Epithelial cell of proximal tubule (primary cell): Measurements from ENCODE around the gene ACOXL. TPM values are rescaled to one million over a fixed set of nuclear protein-coding genes. Genes with fewer than 3 reads are reported as not detected.

Experiments
- DNase-seq: peaks from one replicate; pipeline ENCODE4 v3.0.0-alpha.2; 2011; ENCODE audit warnings: low read depth
- H3K4me3 ChIP-seq: 2 replicates; pipeline ENCODE4 v1.5.1; 2011; ENCODE audit warnings: low read depth, mild to moderate bottlenecking, low read length
- total RNA-seq: library from RNA; depleted of rRNA; stranded (reverse); fragments of >200 nt; gene quantifications from 2 replicates; pipeline ENCODE4 v1.2.3, GENCODE V29; 2015
- TF ChIP-seq, protein P1 (sequence below): conservative IDR thresholded peaks from 2 replicates; pipeline ENCODE4 v1.5.1; 2012; ENCODE audit warnings: low read depth, mild to moderate bottlenecking, low read length

Gene ACOXL
- total RNA-seq, 1 donor from 2014 or later, result 0.06 TPM

DNA sequence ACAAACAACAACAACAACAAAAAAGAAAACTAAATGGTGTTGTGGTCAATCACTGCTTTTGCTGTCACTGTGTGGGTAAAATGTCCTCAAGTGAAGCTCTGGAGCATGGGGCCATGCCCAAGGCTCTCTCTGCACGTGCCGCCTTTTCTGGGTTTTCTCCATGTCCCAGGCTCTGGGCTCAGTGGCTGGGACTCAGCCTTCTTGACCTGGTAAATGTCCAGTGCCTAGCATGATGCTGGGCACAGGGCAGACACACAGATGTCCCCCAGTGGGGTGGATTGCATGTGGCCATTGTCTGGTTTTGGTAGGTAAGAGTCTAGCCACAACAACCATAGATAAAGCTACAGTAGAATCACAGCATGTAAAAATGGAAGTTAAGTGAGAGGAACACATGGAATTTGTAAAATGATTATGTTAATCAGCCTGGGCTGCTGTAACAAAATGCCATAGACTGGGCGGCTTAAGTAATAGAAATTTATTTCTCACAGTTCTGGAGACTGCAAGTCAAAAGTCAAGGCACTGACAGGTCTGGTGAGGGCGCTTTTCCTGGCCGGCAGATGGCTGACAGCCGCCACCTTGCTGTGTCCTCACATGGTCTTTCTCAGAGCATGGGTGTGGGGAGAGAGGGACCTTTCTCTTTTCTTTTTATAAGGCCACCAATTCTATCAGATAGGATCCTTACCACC, 174.4 kb downstream of the ACOXL start:
- TF ChIP-seq, protein P1, sequence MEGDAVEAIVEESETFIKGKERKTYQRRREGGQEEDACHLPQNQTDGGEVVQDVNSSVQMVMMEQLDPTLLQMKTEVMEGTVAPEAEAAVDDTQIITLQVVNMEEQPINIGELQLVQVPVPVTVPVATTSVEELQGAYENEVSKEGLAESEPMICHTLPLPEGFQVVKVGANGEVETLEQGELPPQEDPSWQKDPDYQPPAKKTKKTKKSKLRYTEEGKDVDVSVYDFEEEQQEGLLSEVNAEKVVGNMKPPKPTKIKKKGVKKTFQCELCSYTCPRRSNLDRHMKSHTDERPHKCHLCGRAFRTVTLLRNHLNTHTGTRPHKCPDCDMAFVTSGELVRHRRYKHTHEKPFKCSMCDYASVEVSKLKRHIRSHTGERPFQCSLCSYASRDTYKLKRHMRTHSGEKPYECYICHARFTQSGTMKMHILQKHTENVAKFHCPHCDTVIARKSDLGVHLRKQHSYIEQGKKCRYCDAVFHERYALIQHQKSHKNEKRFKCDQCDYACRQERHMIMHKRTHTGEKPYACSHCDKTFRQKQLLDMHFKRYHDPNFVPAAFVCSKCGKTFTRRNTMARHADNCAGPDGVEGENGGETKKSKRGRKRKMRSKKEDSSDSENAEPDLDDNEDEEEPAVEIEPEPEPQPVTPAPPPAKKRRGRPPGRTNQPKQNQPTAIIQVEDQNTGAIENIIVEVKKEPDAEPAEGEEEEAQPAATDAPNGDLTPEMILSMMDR, result no peak
- no peak for DNase-seq
- H3K4me3 ChIP-seq, result no peak overlapping the region

DNA sequence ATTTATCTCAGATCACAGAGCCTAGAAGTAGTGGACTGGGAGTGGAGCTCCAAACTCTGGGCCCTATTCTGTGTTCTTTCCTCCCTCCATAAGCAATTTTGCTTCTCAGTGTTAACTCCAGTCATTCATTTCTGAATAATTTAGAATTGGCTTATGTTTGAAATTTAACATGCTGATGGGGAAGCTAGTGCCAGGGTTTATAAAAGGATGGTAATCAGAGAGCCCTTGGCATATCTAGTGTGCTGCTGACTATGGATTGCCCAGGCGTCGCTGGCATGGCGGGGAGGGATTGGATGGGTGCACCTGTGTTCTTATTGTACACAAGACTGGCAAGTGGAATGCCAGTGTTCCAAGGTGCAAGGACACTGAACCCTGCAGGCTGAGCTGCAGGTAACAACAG, 177.1 kb downstream of the ACOXL start:
- no peak overlapping the region for H3K4me3 ChIP-seq
- no peak for DNase-seq
- TF ChIP-seq, protein P1, result no peak

DNA sequence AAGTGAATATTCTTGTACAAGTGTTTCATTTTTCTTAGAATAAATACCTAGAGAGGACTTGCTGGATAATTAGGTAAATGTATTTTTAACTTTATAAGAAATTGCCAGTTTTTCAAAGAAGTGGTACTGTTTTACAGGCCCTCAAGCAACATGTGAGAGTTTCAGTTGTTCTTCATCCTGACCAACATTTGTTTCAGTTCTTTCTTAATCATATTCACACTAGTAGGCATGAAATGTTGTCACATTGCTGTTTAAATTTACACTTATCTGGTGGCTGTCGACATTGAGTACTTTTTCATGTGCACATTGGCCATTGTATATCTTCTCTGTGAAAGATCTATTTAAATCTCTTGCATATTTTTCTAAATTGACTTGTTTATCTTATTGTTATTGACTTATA, 178.1 kb downstream of the ACOXL start:
- TF ChIP-seq, protein P1, result no peak
- no peak overlapping the region for H3K4me3 ChIP-seq
- no peak for DNase-seq

DNA sequence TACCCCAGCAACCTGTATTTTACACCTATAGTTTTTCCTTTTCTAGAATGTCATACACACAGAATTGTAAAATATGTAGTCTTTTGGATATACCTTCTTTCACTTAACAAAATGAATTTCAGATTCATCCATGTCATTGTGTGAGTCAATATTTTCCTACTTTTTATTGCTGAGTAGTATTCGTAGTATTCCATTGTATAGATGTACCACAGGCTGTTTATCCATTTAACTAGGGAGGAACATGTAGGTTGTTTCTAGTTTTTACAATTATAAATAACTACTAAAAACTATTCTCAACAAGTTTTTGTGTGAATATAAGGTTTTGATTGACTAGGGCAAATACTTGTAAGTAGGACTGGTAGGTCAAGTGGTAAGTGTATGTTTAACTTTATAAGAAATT, 187.4 kb downstream of the ACOXL start:
- DNase-seq, result no peak
- TF ChIP-seq, protein P1, result no peak
- no peak overlapping the region for H3K4me3 ChIP-seq

DNA sequence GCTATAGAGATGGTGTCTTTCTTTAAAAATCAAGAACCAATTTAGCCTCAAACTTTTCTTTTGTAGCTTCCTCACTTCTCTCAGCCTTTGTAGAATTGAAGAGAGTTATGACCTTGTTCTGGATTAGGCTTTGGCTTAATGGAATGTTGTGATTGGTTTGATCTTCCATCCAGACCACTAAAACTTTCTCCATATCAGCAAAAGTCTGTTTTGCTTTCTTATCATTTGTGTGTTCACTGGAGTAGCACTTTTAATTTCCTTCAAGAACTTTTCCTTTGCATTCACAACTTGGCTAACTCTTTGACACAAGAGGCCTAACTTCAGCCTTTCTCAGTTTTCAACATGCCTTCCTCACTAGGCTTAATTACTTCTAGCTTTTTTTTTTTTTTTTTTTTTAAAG, 193.1 kb downstream of the ACOXL start:
- DNase-seq, result no peak
- TF ChIP-seq, protein P1, result no peak
- no peak overlapping the region for H3K4me3 ChIP-seq

DNA sequence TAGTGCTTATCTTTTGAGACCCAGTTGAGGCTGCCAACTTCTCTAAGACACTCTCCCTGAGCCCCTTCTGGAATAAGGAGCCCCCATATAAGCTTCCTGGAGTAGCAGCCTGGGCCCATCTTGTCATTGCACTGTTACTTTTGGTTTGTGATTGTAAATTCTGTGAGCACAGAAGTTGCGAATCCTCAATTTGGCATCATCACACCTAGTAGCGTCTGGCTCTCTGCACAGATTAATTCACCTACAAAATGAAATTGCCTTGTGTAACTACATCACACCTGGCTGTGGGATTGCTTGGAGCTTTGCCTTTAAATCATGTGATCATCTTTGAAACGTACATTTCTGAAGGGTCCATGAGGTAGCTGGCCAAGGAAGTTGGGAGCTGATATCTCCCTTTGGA, 195.2 kb downstream of the ACOXL start:
- no peak for DNase-seq
- TF ChIP-seq, protein P1, result no peak
- H3K4me3 ChIP-seq, result no peak overlapping the region

DNA sequence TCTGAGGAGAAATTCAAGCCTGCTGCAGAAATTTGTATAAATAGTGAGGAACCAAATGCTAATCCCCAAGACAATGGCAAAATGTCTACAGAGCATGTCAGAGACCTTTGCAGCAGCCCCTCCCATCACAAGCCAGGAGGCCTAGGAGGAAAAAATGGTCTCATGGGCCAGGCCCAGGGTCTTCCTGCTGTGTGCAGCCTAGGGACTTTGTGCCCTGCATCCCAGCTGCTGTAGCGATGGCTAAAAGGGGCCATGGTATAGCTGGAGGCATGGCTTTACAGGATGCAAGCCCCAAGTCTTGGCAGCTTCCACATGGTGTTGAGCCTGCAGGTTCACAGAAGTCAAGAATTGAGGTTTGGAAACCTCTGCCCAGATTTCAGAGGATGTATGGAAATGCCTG, 197.2 kb downstream of the ACOXL start:
- no peak overlapping the region for H3K4me3 ChIP-seq
- no peak for DNase-seq
- TF ChIP-seq, protein P1, result no peak
